Psoas muscle (tissue), 8 donors: ENCODE data around the gene CEMP1. TPM values are rescaled to one million over a fixed set of nuclear protein-coding genes. Genes with fewer than 3 reads are reported as not detected.

Experiments
- ATAC-seq, 4 donors: fragments of 200-7000 bp; cut with Tn5 transposase; one replicate each; pipeline ENCODE4 v1.9.1; 2020; ENCODE audit warnings: moderate library complexity in 3 of 4, mild to moderate bottlenecking in 2 of 4
- DNase-seq, 2 donors: peaks; one replicate each; pipeline ENCODE4 v3.0.0-alpha.2; 2020
- H3K27ac ChIP-seq: fragments of 200-600 bp; one replicate; pipeline ENCODE4 v1.8.0; 2022
- H3K27me3 ChIP-seq, 3 donors: fragments of 200-600 bp in 1 of 3; one replicate each; pipeline versions ENCODE4 v1.6.1 to v1.8.0; 2013 to 2022; ENCODE audit warnings: low read length in 2 of 3, mild to moderate bottlenecking in 2 of 3, moderate library complexity in 1 of 3; ENCODE audit not compliant: insufficient read depth in 3 of 3
- H3K36me3 ChIP-seq, 2 donors: fragments of 200-600 bp in 1 of 2; one replicate each; pipeline versions ENCODE4 v1.6.1 to v1.8.0; 2013 to 2022; ENCODE audit warnings: low read depth in 1 of 2, mild to moderate bottlenecking in 1 of 2, moderate library complexity in 1 of 2; ENCODE audit not compliant: insufficient read depth in 1 of 2
- H3K4me1 ChIP-seq: fragments of 200-600 bp; one replicate; pipeline ENCODE4 v1.8.0; 2022
- H3K4me3 ChIP-seq: fragments of 200-600 bp; one replicate; pipeline ENCODE4 v1.8.0; 2022; ENCODE audit warnings: mild to moderate bottlenecking
- H3K9me3 ChIP-seq: fragments of 200-600 bp; one replicate; pipeline ENCODE4 v1.8.0; 2022
- CTCF ChIP-seq: fragments of 200-600 bp; IDR thresholded peaks from one replicate; pipeline ENCODE4 v1.8.0; 2022; ENCODE audit warnings: antibody characterized with exemption
- WGBS, 3 donors: extraction: QIAGEN DNeasy Blood & Tissue Kit; methylation state at CpG; one replicate each; pipeline versions ENCODE4 v1.1.6 to v1.1.7; 2013; 5-methylcytosine and 5-hydroxymethylcytosine counted together
- intact Hi-C, 2 donors: fragments of 100-400 bp; cut with DNase I; formaldehyde crosslinking; loops; one replicate each; pipeline versions ENCODE4 v1.11.0 to v1.14.2; 2022
- polyA plus RNA-seq, 3 donors: library from polyadenylated mRNA; stranded (reverse); fragments of 200-250 nt; gene quantifications; one replicate each; pipeline ENCODE4 v1.2.3, GENCODE V29; 2013
- total RNA-seq, 4 donors: library from RNA; stranded (reverse); fragmentation: NEBNext Ultra II Directional in 2 of 4; extraction: Animal tissue kit (Norgen Biotek cat#: 25700) in 2 of 4; gene quantifications; one replicate each; pipeline versions ENCODE4 v1.2.1 to v1.2.4, GENCODE V29; 2021 to 2023
- donor health status: healthy with polysubstance abuse.
- donor health status: DM: no; HTN: no; CAD: no; lungs with moderate emphysema.
- donor health status: Bipolar disorder and iron deficiency.
- donor health status: healthy.
- donor health status: DM: yes; HTN: yes; CAD: no.
- donor health status: DM: no; HTN: no; CAD: no.
- donor health status: DM: no; HTN: no; CAD: no.
- donor health status: DM: yes; HTN: yes; CAD: no.

CEMP1 gene
- total and polyA plus RNA-seq, 7 donors, result 0.16 to 0.32 (median 0.20) TPM; not detected in 3

- Histone ChIP-seq H3K9me3 (no peaks in the 10 kb centered on the region), H3K36me3 (no peaks in the 10 kb centered on the region), H3K4me1 (peaks cover 11% of the 10 kb centered on the region), H3K27me3 (no peaks in the 10 kb centered on the region), H3K27ac (no peak overlapping the region), H3K4me3 (no peak overlapping the region)
- no peak for TF ChIP-seq CTCF
- WGBS, 3 donors, result 92 to 95% (median 93%) methylated on average over 16 of the region's 16 CpGs
- ATAC-seq (no peak), DNase-seq (no peak)
- intact Hi-C loops, result loop anchor here in 1 of 2 donors (5.0 kb wide), 1 partner anchor 332 kb away; the partner anchor contains the start of gene TRAF7
Measured at GRCh38 chr16:2489581-2489980, 41.6 kb downstream of the CEMP1 start.

GRCh38 chr16:2487903-2488531, 43.2 kb downstream of the CEMP1 start:
- no peak for ATAC-seq
- no peak overlapping the region for H3K27ac ChIP-seq
- H3K4me3 ChIP-seq, result no peak overlapping the region
- H3K27me3 ChIP-seq, result no peaks in the 10 kb centered on the region
- H3K36me3 ChIP-seq, result no peaks in the 10 kb centered on the region
- intact Hi-C loops, result loop anchor here in 1 of 2 donors (5.0 kb wide), 1 partner anchor 331 kb away; the partner anchor contains the start of gene TRAF7
- no peaks in the 10 kb centered on the region for H3K9me3 ChIP-seq
- no peak for DNase-seq
- peaks cover 27% of the 10 kb centered on the region for H3K4me1 ChIP-seq
- TF ChIP-seq CTCF, result no peak
- WGBS, 3 donors, result 75 to 82% (median 79%) methylated on average over 14 to 15 of the region's 15 CpGs

GRCh38 chr16:2487517-2487842, 43.7 kb downstream of the CEMP1 start:
- 54 to 73% (median 57%) methylated on average over 7 to 8 of the region's 8 CpGs for WGBS, 3 donors
- Histone ChIP-seq H3K27ac (no peak overlapping the region), H3K9me3 (no peaks in the 10 kb centered on the region), H3K4me1 (peaks cover 30% of the 10 kb centered on the region), H3K27me3 (no peaks in the 10 kb centered on the region), H3K36me3 (no peaks in the 10 kb centered on the region), H3K4me3 (peak overlapping the region; percentile 2)
- DNase-seq (no peak), ATAC-seq (no peak)
- intact Hi-C loops, result loop anchor here in 1 of 2 donors (5.0 kb wide), 1 partner anchor 330 kb away; the partner anchor contains the start of gene TRAF7
- no peak for TF ChIP-seq CTCF

DNA sequence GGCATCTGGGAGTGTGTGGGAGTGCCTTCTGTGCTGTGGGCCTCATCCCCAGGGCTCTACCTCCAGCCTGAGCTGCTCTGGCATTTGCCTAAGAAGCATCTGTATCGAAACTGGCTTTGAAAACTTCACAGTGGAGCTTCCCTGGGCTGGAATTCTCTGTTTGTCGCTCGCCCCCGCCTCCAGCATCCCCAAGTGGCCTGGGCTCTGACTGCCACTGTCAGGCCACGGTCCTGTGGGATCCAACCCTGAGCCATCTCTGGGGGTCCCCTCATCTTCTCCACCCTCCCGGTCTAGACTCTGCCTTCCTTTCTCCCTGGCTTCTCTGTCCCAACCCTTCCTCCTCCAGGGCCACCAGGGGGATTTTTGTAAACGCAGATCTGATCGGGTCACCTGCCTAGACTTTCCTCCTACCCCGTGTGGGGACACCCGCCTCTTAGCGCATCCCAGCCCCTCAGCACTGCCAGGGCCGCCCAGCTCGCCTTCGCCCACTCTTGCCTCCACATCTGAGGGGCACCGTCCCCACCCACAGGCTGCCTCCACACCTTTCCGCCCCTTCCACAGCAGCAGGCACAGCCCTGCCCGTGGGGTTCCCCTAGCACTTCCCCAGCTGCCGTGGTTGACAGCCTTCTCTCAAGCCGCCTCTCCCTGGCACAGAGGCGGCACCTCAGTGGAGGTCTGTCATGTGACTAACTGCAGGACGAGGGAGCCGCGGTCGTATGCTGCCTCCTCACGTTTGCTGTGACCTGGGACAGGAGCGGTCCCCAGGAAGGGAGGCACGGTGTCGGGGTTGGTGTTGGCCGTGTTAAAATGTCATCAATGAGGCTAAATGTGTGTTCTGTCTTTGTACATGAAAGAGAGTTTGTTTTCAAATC, 44.3 kb downstream of the CEMP1 start:
- ATAC-seq (peak; percentile 58 to 74 (median 64)), DNase-seq (peak in 1 of 2 donors; percentile 79)
- peak; percentile 25 for TF ChIP-seq CTCF
- Histone ChIP-seq H3K4me1 (peaks cover 36% of the 10 kb centered on the region), H3K4me3 (peak overlapping the region; percentile 2), H3K27ac (no peak overlapping the region), H3K9me3 (no peaks in the 10 kb centered on the region), H3K36me3 (no peaks in the 10 kb centered on the region), H3K27me3 (no peaks in the 10 kb centered on the region)
- 60 to 72% (median 62%) methylated on average over 29 of the region's 29 CpGs for WGBS, 3 donors
- intact Hi-C loops, result loop anchor here in 1 of 2 donors (5.0 kb wide), 1 partner anchor 330 kb away; the partner anchor contains the start of gene TRAF7
